HepG2 (cell line): ENCODE measurements around the gene NRAP. TPM values are rescaled to one million over a fixed set of nuclear protein-coding genes. Genes with fewer than 3 reads are reported as not detected.

Experiments used
- ATAC-seq: fragments of 200-7000 bp; cut with Tn5 transposase; 3 replicates; pipeline ENCODE4 v1.9.1; 2020; ENCODE audit warnings: mild to moderate bottlenecking, moderate library complexity
- BruUV-seq: library from RNA; stranded (reverse); fragments of 400-500 nt; replicated peaks from 2 replicates; lab custom pipeline; 2021; lab: Mats Ljungman, UMichigan
- CTCF ChIA-PET: fragments of 300-600 bp; formaldehyde crosslinking; extraction: SDS; loops from one replicate; lab custom pipeline; 2021; ENCODE audit warnings: low total read pairs, inconsistent platforms, low intra/inter-chr PET ratio; lab: Yijun Ruan, JAX
- POLR2A ChIA-PET: fragments of 350-600 bp; sonication (Branson Sonifier 250); formaldehyde crosslinking; loops from one replicate; lab custom pipeline; 2020; ENCODE audit warnings: antibody characterized with exemption, inconsistent platforms; lab: Yijun Ruan, JAX
- DNase-seq: peaks from one replicate; pipeline ENCODE4 v3.0.0-alpha.2; 2015; ENCODE audit warnings: low spot score
- FAIRE-seq: peaks from 3 replicates; lab custom pipeline; 2011; peaks lifted over from hg19 to GRCh38; lab: Jason Lieb, UNC
- H2AFZ ChIP-seq: one replicate; pipeline ENCODE4 v1.6.1; 2011; ENCODE audit warnings: low read length, inconsistent platforms
- H3K27ac ChIP-seq: fragments of 300-600 bp; 3 replicates; pipeline ENCODE4 v1.8.0; 2011; ENCODE audit warnings: mixed run types, mild to moderate bottlenecking, mixed read lengths, low read length, inconsistent platforms; ENCODE audit not compliant: insufficient read depth; ENCODE audit errors: extremely low read length
- H3K27me3 ChIP-seq, 2 experiments: fragments of 200-600 bp in 1 of 2; 2 replicates in 1 of 2; 3 replicates in 1 of 2; pipeline versions ENCODE4 v1.6.0 to v1.8.0; 2011; ENCODE audit warnings: low read length in 2 of 2, mild to moderate bottlenecking in 2 of 2, moderate library complexity in 2 of 2, inconsistent platforms in 1 of 2; ENCODE audit not compliant: insufficient read depth in 2 of 2, control insufficient read depth in 1 of 2
- H3K36me3 ChIP-seq, 2 experiments: fragments of 200-600 bp in 1 of 2; replicated peaks in 1 of 2; 2 replicates in 1 of 2; 3 replicates in 1 of 2; pipeline versions ENCODE4 v1.5.1 to v1.8.0; 2011; ENCODE audit warnings: low read length in 2 of 2, inconsistent platforms in 1 of 2; ENCODE audit not compliant: insufficient read depth in 2 of 2, control insufficient read depth in 1 of 2
- H3K4me1 ChIP-seq: 2 replicates; pipeline ENCODE4 v1.5.1; 2012; ENCODE audit warnings: low read length, inconsistent platforms; ENCODE audit not compliant: insufficient read depth
- H3K4me2 ChIP-seq: 2 replicates; pipeline ENCODE4 v1.6.0; 2011; ENCODE audit warnings: low read depth, low read length, inconsistent platforms
- H3K4me3 ChIP-seq, 3 experiments: fragments of 200-600 bp in 1 of 3; sonication (generic), shearing (Covaris generic) in 1 of 3; replicated peaks in 1 of 3; 2 replicates each; pipeline ENCODE4 v1.5.1; 2011 to 2016; ENCODE audit warnings: low read length in 3 of 3, inconsistent platforms in 2 of 3, low read depth in 2 of 3, mild to moderate bottlenecking in 2 of 3, control low read depth in 1 of 3, mixed read lengths in 1 of 3; ENCODE audit not compliant: insufficient read depth in 1 of 3
- H3K79me2 ChIP-seq: one replicate; pipeline ENCODE4 v1.6.1; 2011; ENCODE audit warnings: low read length, inconsistent platforms; ENCODE audit not compliant: insufficient read depth
- H3K9ac ChIP-seq: 2 replicates; pipeline ENCODE4 v1.6.0; 2011; ENCODE audit warnings: mild to moderate bottlenecking, low read depth, low read length, inconsistent platforms; ENCODE audit not compliant: insufficient read depth
- H3K9me3 ChIP-seq: 2 replicates; pipeline ENCODE4 v1.5.1; 2012; ENCODE audit warnings: mild to moderate bottlenecking, low read length
- H4K20me1 ChIP-seq: 2 replicates; pipeline ENCODE4 v1.6.0; 2011; ENCODE audit warnings: inconsistent platforms, mild to moderate bottlenecking, low read length, moderate library complexity; ENCODE audit not compliant: insufficient read depth
- ATF3 ChIP-seq: sonication (generic); formaldehyde crosslinking; IDR thresholded peaks from 2 replicates; pipeline ENCODE4 v1.4.0; 2020; ENCODE audit warnings: missing genetic modification reagents
- POGK ChIP-seq: sonication (generic); formaldehyde crosslinking; conservative IDR thresholded peaks from 2 replicates; pipeline ENCODE4 v1.8.0; 2022; ENCODE audit warnings: mild to moderate bottlenecking, moderate library complexity, missing genetic modification reagents
- THRA ChIP-seq: sonication (generic); formaldehyde crosslinking; IDR thresholded peaks from 2 replicates; pipeline ENCODE4 v1.4.0; 2020; ENCODE audit warnings: missing genetic modification reagents, borderline replicate concordance
- ZBTB38 ChIP-seq: sonication (generic); formaldehyde crosslinking; IDR thresholded peaks from 2 replicates; pipeline ENCODE4 v1.5.1; 2020; ENCODE audit warnings: mild to moderate bottlenecking, missing genetic modification reagents
- WGBS: methylation state at CpG from one replicate; pipeline ENCODE4 v1.1.6; 2017; ENCODE audit warnings: low lambda C conversion rate; 5-methylcytosine and 5-hydroxymethylcytosine counted together
- in situ Hi-C: cut with HindIII; loops from 2 replicates; pipeline ENCODE4 v1.10.0; 2017; ENCODE audit warnings: low pct_unique_long_range_greater_than_20kb; ENCODE audit not compliant: extremely low pct_ligation_motif_present
- intact Hi-C: fragments of 100-400 bp; cut with micrococcal nuclease; formaldehyde crosslinking; loops from one replicate; pipeline ENCODE4 v1.10.0; 2022; ENCODE audit not compliant: unreplicated experiment
- polyA plus RNA-seq, 8 experiments: library from polyadenylated mRNA; depleted of rRNA in 3 of 8; stranded (reverse) in 7 of 8; unstranded in 1 of 8; fragments of >200 nt; fragmentation: Illumina TruSeq in 4 of 8; extraction: Trizol in 4 of 8; gene quantifications; 2 replicates each; pipeline versions ENCODE4 v1.2.1 to v1.2.3, GENCODE V29; 2011 to 2016; ENCODE audit warnings: low read depth in 4 of 8, missing spikeins in 1 of 8, mixed read lengths in 1 of 8; ENCODE audit not compliant: insufficient read depth in 1 of 8
- total RNA-seq, 5 experiments: library from RNA; depleted of rRNA; stranded (reverse); fragments of >200 nt; fragmentation: Illumina TruSeq; extraction: Trizol; gene quantifications; 2 replicates each; pipeline ENCODE4 v1.2.3, GENCODE V29; 2016; ENCODE audit warnings: low read depth in 1 of 5

The NRAP gene
- total and polyA plus RNA-seq, 2 of the 13 experiments (the other 11 are each of a cell fraction or from before 2014, with no cell fraction given): not detected

GRCh38 chr10:113665806-113666354 lies 2.0 kb upstream of the NRAP start:
- peaks cover 0 to 6% of the 10 kb centered on the region in 2 experiments; a peak in 1 of 5 replicates for H3K27me3 ChIP-seq
- FAIRE-seq (no peak), ATAC-seq (no peak), DNase-seq (no peak)
- no peaks in the 10 kb centered on the region for H3K4me1 ChIP-seq
- no peak overlapping the region for H3K4me3 ChIP-seq
- no peak overlapping the region for H3K27ac ChIP-seq
- H3K9me3 ChIP-seq: no peaks in the 10 kb centered on the region
- ChIA-PET CTCF (no interaction called here), POLR2A (no interaction called here)
- H3K4me2 ChIP-seq: no peak overlapping the region
- no peaks in the 10 kb centered on the region for H3K79me2 ChIP-seq
- 8% methylated on average over 6 of the region's 6 CpGs for WGBS
- no peak overlapping the region for H2AFZ ChIP-seq
- intact Hi-C loops (no loop called here), in situ Hi-C loops (no loop called here)
- BruUV-seq: no TSS peak
- H3K36me3 ChIP-seq: no peaks in the 10 kb centered on the region
- TF ChIP-seq ZBTB38 (CRISPR knock-in tag) (no peak), ATF3 (CRISPR knock-in tag) (no peak), POGK (CRISPR knock-in tag) (no peak), THRA (CRISPR knock-in tag) (no peak)
- no peak overlapping the region for H3K9ac ChIP-seq
- no peaks in the 10 kb centered on the region for H4K20me1 ChIP-seq
